ENCODE results near the gene CENPU.
A peak's percentile ranks its signal among the peaks of the same experiment; 100 is the strongest.
"Not testable (repeated sequence)": the region's sequence is repeated elsewhere in the genome, so short reads cannot be mapped to it uniquely, and the experiment has no call there.

CENPU gene

GRCh38 chr4:184743650-184744049 lies 9.8 kb upstream of the CENPU start:
- H3K9ac ChIP-seq (ENCODE audit: low read depth, low read length), result no peak overlapping the region
- H3K4me1 ChIP-seq (ENCODE audit: insufficient read depth, low read length), result peaks cover 18% of the 10 kb centered on the region
- H3K9me3 ChIP-seq (ENCODE audit: control insufficient read depth, insufficient read depth, low read length), result peaks cover 3% of the 10 kb centered on the region
- H3K36me3 ChIP-seq (ENCODE audit: insufficient read depth, low read length), result no peaks in the 10 kb centered on the region

GRCh38 chr4:184741651-184742050 lies 7.8 kb upstream of the CENPU start:
- not testable (repeated sequence) for H3K9ac ChIP-seq (ENCODE audit: low read depth, low read length); H3K36me3 ChIP-seq (ENCODE audit: insufficient read depth, low read length); H3K4me1 ChIP-seq (ENCODE audit: insufficient read depth, low read length); H3K9me3 ChIP-seq (ENCODE audit: control insufficient read depth, insufficient read depth, low read length)

- Histone ChIP-seq H3K36me3 (ENCODE audit: insufficient read depth, low read length) (no peaks in the 10 kb centered on the region), H3K9me3 (ENCODE audit: control insufficient read depth, insufficient read depth, low read length) (peaks cover 3% of the 10 kb centered on the region)
These were observed 7.1 kb upstream of the CENPU start for GRCh38 chr4:184740980-184741391.

GRCh38 chr4:184739575-184739974 lies 5.7 kb upstream of the CENPU start:
- H3K9ac ChIP-seq (ENCODE audit: low read depth, low read length); H3K4me1 ChIP-seq (ENCODE audit: insufficient read depth, low read length); H3K9me3 ChIP-seq (ENCODE audit: control insufficient read depth, insufficient read depth, low read length); H3K36me3 ChIP-seq (ENCODE audit: insufficient read depth, low read length): not testable (repeated sequence)

More at GRCh38 chr4:184740980-184741391, 7.1 kb upstream of the CENPU start:
- Histone ChIP-seq H3K9ac (ENCODE audit: low read depth, low read length) (no peak overlapping the region), H3K4me1 (ENCODE audit: insufficient read depth, low read length) (peaks cover 2% of the 10 kb centered on the region; the same call in 1 of the 2 replicates)

- no peaks in the 10 kb centered on the region for H3K4me1 ChIP-seq (ENCODE audit: insufficient read depth, low read length)
- peak overlapping the region; percentile 36; the same call in 1 of the 2 replicates for H3K9ac ChIP-seq (ENCODE audit: low read depth, low read length)
These were observed 862 bp upstream of the CENPU start for GRCh38 chr4:184734758-184735157.

GRCh38 chr4:184732126-184732525 lies 1.8 kb downstream of the CENPU start:
- Histone ChIP-seq H3K9me3 (ENCODE audit: control insufficient read depth, insufficient read depth, low read length) (no peaks in the 10 kb centered on the region), H3K9ac (ENCODE audit: low read depth, low read length) (peak overlapping the region; percentile 90; the same call in 1 of the 2 replicates), H3K36me3 (ENCODE audit: insufficient read depth, low read length) (peaks cover 18% of the 10 kb centered on the region), H3K4me1 (ENCODE audit: insufficient read depth, low read length) (no peaks in the 10 kb centered on the region)

More at GRCh38 chr4:184734758-184735157, 862 bp upstream of the CENPU start:
- no peaks in the 10 kb centered on the region for H3K9me3 ChIP-seq (ENCODE audit: control insufficient read depth, insufficient read depth, low read length)
- H3K36me3 ChIP-seq (ENCODE audit: insufficient read depth, low read length), result no peaks in the 10 kb centered on the region

GRCh38 chr4:184731056-184731455 lies 2.8 kb downstream of the CENPU start:
- Histone ChIP-seq H3K9ac (ENCODE audit: low read depth, low read length) (no peak overlapping the region), H3K9me3 (ENCODE audit: control insufficient read depth, insufficient read depth, low read length) (no peaks in the 10 kb centered on the region), H3K4me1 (ENCODE audit: insufficient read depth, low read length) (no peaks in the 10 kb centered on the region), H3K36me3 (ENCODE audit: insufficient read depth, low read length) (peaks cover 21% of the 10 kb centered on the region)

GRCh38 chr4:184729946-184730345 lies 4.0 kb downstream of the CENPU start:
- no peaks in the 10 kb centered on the region for H3K9me3 ChIP-seq (ENCODE audit: control insufficient read depth, insufficient read depth, low read length)
- H3K36me3 ChIP-seq (ENCODE audit: insufficient read depth, low read length), result peaks cover 26% of the 10 kb centered on the region
- H3K9ac ChIP-seq (ENCODE audit: low read depth, low read length), result no peak overlapping the region
- no peaks in the 10 kb centered on the region for H3K4me1 ChIP-seq (ENCODE audit: insufficient read depth, low read length)

GRCh38 chr4:184728858-184729257 lies 5.0 kb downstream of the CENPU start:
- Histone ChIP-seq H3K36me3 (ENCODE audit: insufficient read depth, low read length) (peaks cover 28% of the 10 kb centered on the region), H3K9me3 (ENCODE audit: control insufficient read depth, insufficient read depth, low read length) (no peaks in the 10 kb centered on the region), H3K4me1 (ENCODE audit: insufficient read depth, low read length) (no peaks in the 10 kb centered on the region), H3K9ac (ENCODE audit: low read depth, low read length) (no peak overlapping the region)

- no peaks in the 10 kb centered on the region for H3K4me1 ChIP-seq (ENCODE audit: insufficient read depth, low read length)
- peaks cover 33% of the 10 kb centered on the region for H3K36me3 ChIP-seq (ENCODE audit: insufficient read depth, low read length)
- no peaks in the 10 kb centered on the region for H3K9me3 ChIP-seq (ENCODE audit: control insufficient read depth, insufficient read depth, low read length)
- no peak overlapping the region for H3K9ac ChIP-seq (ENCODE audit: low read depth, low read length)
These were observed 6.5 kb downstream of the CENPU start for GRCh38 chr4:184727430-184727829.

- Histone ChIP-seq H3K4me1 (ENCODE audit: insufficient read depth, low read length) (no peaks in the 10 kb centered on the region), H3K9ac (ENCODE audit: low read depth, low read length) (no peak overlapping the region), H3K36me3 (ENCODE audit: insufficient read depth, low read length) (peaks cover 28% of the 10 kb centered on the region), H3K9me3 (ENCODE audit: control insufficient read depth, insufficient read depth, low read length) (no peaks in the 10 kb centered on the region)
These were observed 11.1 kb downstream of the CENPU start for GRCh38 chr4:184722798-184723197.

GRCh38 chr4:184721254-184721653 lies 12.6 kb downstream of the CENPU start:
- H3K4me1 ChIP-seq (ENCODE audit: insufficient read depth, low read length), result no peaks in the 10 kb centered on the region
- H3K9ac ChIP-seq (ENCODE audit: low read depth, low read length), result no peak overlapping the region
- peaks cover 23% of the 10 kb centered on the region for H3K36me3 ChIP-seq (ENCODE audit: insufficient read depth, low read length)
- H3K9me3 ChIP-seq (ENCODE audit: control insufficient read depth, insufficient read depth, low read length), result no peaks in the 10 kb centered on the region

GRCh38 chr4:184719407-184719806 lies 14.5 kb downstream of the CENPU start:
- H3K36me3 ChIP-seq (ENCODE audit: insufficient read depth, low read length), result peaks cover 17% of the 10 kb centered on the region

GRCh38 chr4:184715526-184715925 lies 18.4 kb downstream of the CENPU start:
- no peak overlapping the region for H3K9ac ChIP-seq (ENCODE audit: low read depth, low read length)
- no peaks in the 10 kb centered on the region for H3K4me1 ChIP-seq (ENCODE audit: insufficient read depth, low read length)
- H3K9me3 ChIP-seq (ENCODE audit: control insufficient read depth, insufficient read depth, low read length), result no peaks in the 10 kb centered on the region
- H3K36me3 ChIP-seq (ENCODE audit: insufficient read depth, low read length), result peaks cover 16% of the 10 kb centered on the region

More at GRCh38 chr4:184719407-184719806, 14.5 kb downstream of the CENPU start:
- H3K4me1 ChIP-seq (ENCODE audit: insufficient read depth, low read length), result no peaks in the 10 kb centered on the region
- H3K9ac ChIP-seq (ENCODE audit: low read depth, low read length), result no peak overlapping the region
- no peaks in the 10 kb centered on the region for H3K9me3 ChIP-seq (ENCODE audit: control insufficient read depth, insufficient read depth, low read length)

- peaks cover 14% of the 10 kb centered on the region for H3K36me3 ChIP-seq (ENCODE audit: insufficient read depth, low read length)
- no peak overlapping the region for H3K9ac ChIP-seq (ENCODE audit: low read depth, low read length)
- no peaks in the 10 kb centered on the region for H3K4me1 ChIP-seq (ENCODE audit: insufficient read depth, low read length)
- H3K9me3 ChIP-seq (ENCODE audit: control insufficient read depth, insufficient read depth, low read length), result no peaks in the 10 kb centered on the region
These were observed 20.0 kb downstream of the CENPU start for GRCh38 chr4:184713887-184714286.

GRCh38 chr4:184712322-184712721 lies 21.6 kb downstream of the CENPU start:
- H3K9ac ChIP-seq (ENCODE audit: low read depth, low read length), result no peak overlapping the region
- H3K36me3 ChIP-seq (ENCODE audit: insufficient read depth, low read length), result peaks cover 9% of the 10 kb centered on the region
- no peaks in the 10 kb centered on the region for H3K9me3 ChIP-seq (ENCODE audit: control insufficient read depth, insufficient read depth, low read length)
- no peaks in the 10 kb centered on the region for H3K4me1 ChIP-seq (ENCODE audit: insufficient read depth, low read length)
